CD14-positive monocyte (primary cell): ENCODE results near the gene LRRC55. TPM values are rescaled to one million over a fixed set of nuclear protein-coding genes. Genes with fewer than 3 reads are reported as not detected.
"Not testable (repeated sequence)": the region's sequence is repeated elsewhere in the genome, so short reads cannot be mapped to it uniquely, and the experiment has no call there.

ENCODE experiments used
- DNase-seq, 3 donors: peaks; one replicate each; pipeline ENCODE4 v3.0.0-alpha.2; 2011 to 2022
- H2AFZ ChIP-seq: 2 replicates; pipeline ENCODE4 v1.6.0; 2012; ENCODE audit warnings: mild to moderate bottlenecking, low read depth, low read length, inconsistent platforms; ENCODE audit not compliant: insufficient read depth, poor library complexity, severe bottlenecking
- H3K27ac ChIP-seq, 2 donors: 1 replicate in 1 of 2; 2 replicates in 1 of 2; pipeline ENCODE4 v1.5.1; 2012 to 2013; ENCODE audit warnings: low read length in 2 of 2, control low read depth in 1 of 2, inconsistent platforms in 1 of 2, low read depth in 1 of 2, mild to moderate bottlenecking in 1 of 2
- H3K27me3 ChIP-seq, 2 donors: one replicate each; pipeline versions ENCODE4 v1.6.0 to v1.6.1; 2011 to 2013; ENCODE audit warnings: low read length in 2 of 2; ENCODE audit not compliant: control insufficient read depth in 2 of 2, insufficient read depth in 2 of 2
- H3K36me3 ChIP-seq, 2 donors: replicated peaks in 1 of 2; 1 replicate in 1 of 2; 2 replicates in 1 of 2; pipeline versions ENCODE4 v1.5.1 to v1.6.1; 2012 to 2013; ENCODE audit warnings: low read length in 2 of 2, control low read depth in 1 of 2, inconsistent platforms in 1 of 2, mild to moderate bottlenecking in 1 of 2; ENCODE audit not compliant: insufficient read depth in 2 of 2, control insufficient read depth in 1 of 2
- H3K4me1 ChIP-seq, 2 donors: 1 replicate in 1 of 2; 2 replicates in 1 of 2; pipeline versions ENCODE4 v1.5.1 to v1.6.1; 2012 to 2013; ENCODE audit warnings: low read length in 2 of 2, control low read depth in 1 of 2, inconsistent platforms in 1 of 2, mild to moderate bottlenecking in 1 of 2, moderate library complexity in 1 of 2; ENCODE audit not compliant: insufficient read depth in 2 of 2, control insufficient read depth in 1 of 2
- H3K4me2 ChIP-seq: replicated peaks from 2 replicates; pipeline ENCODE3; 2012; ENCODE audit warnings: low read length, moderate library complexity, mild to moderate bottlenecking; ENCODE audit not compliant: poor library complexity, severe bottlenecking; ENCODE audit errors: extremely low read depth
- H3K4me3 ChIP-seq, 3 experiments: fragments of 200-600 bp in 1 of 3; sonication (generic) in 1 of 3; replicated peaks in 1 of 3; 1 replicate in 2 of 3; 2 replicates in 1 of 3; pipeline ENCODE4 v1.5.1; 2011 to 2013; ENCODE audit warnings: low read length in 3 of 3, mild to moderate bottlenecking in 3 of 3, control low read depth in 2 of 3, low read depth in 2 of 3, inconsistent platforms in 1 of 3, moderate library complexity in 1 of 3
- H3K79me2 ChIP-seq: 2 replicates; pipeline ENCODE4 v1.6.0; 2012; ENCODE audit warnings: mild to moderate bottlenecking, control low read depth, inconsistent platforms, low read length, moderate library complexity; ENCODE audit not compliant: insufficient read depth
- H3K9ac ChIP-seq: 2 replicates; pipeline ENCODE4 v1.6.0; 2017; ENCODE audit warnings: low read length, mild to moderate bottlenecking; ENCODE audit not compliant: insufficient read depth, poor library complexity, severe bottlenecking
- H3K9me3 ChIP-seq, 2 donors: replicated peaks in 1 of 2; 1 replicate in 1 of 2; 2 replicates in 1 of 2; pipeline versions ENCODE4 v1.5.1 to v1.6.1; 2012 to 2013; ENCODE audit warnings: low read length in 2 of 2, control low read depth in 1 of 2; ENCODE audit not compliant: control insufficient read depth in 1 of 2, insufficient read depth in 1 of 2
- H4K20me1 ChIP-seq: 2 replicates; pipeline ENCODE4 v1.6.0; 2012; ENCODE audit warnings: mild to moderate bottlenecking, low read length, control low read depth, moderate library complexity; ENCODE audit not compliant: insufficient read depth
- H3K27ac Mint-ChIP-seq, 7 donors: one replicate each; pipeline ENCODE4 v1.8.0; 2020; ENCODE audit warnings: mild to moderate bottlenecking in 7 of 7, mixed read lengths in 7 of 7, moderate library complexity in 6 of 7, inconsistent platforms in 2 of 7
- H3K27me3 Mint-ChIP-seq, 3 donors: one replicate each; pipeline ENCODE4 v1.8.0; 2021 to 2022; ENCODE audit warnings: low read depth in 3 of 3, mild to moderate bottlenecking in 3 of 3, mixed read lengths in 3 of 3, moderate library complexity in 3 of 3, inconsistent platforms in 1 of 3
- H3K36me3 Mint-ChIP-seq, 2 donors: one replicate each; pipeline ENCODE4 v1.8.0; 2020; ENCODE audit warnings: mixed read lengths in 2 of 2, inconsistent platforms in 1 of 2, mild to moderate bottlenecking in 1 of 2
- H3K4me1 Mint-ChIP-seq: one replicate; pipeline ENCODE4 v1.8.0; 2020; ENCODE audit warnings: mild to moderate bottlenecking, mixed read lengths
- H3K4me3 Mint-ChIP-seq, 2 donors: one replicate each; pipeline ENCODE4 v1.8.0; 2020; ENCODE audit warnings: mild to moderate bottlenecking in 2 of 2, mixed read lengths in 2 of 2, moderate library complexity in 1 of 2
- H3K9me3 Mint-ChIP-seq, 7 donors: one replicate each; pipeline ENCODE4 v1.8.0; 2020 to 2022; ENCODE audit warnings: mixed read lengths in 7 of 7, mild to moderate bottlenecking in 6 of 7, moderate library complexity in 6 of 7, inconsistent platforms in 2 of 7
- CTCF ChIP-seq: fragments of 200-600 bp; IDR thresholded peaks from one replicate; pipeline ENCODE4 v1.8.0; 2022; ENCODE audit warnings: antibody characterized with exemption, mild to moderate bottlenecking
- WGBS: methylation state at CpG from one replicate; pipeline ENCODE4 v1.1.5; 2013; ENCODE audit warnings: missing lambda C conversion rate; ENCODE audit not compliant: insufficient coverage; 5-methylcytosine and 5-hydroxymethylcytosine counted together
- intact Hi-C, 2 donors: fragments of 100-400 bp; cut with micrococcal nuclease; formaldehyde crosslinking; loops; one replicate each; pipeline versions ENCODE4 v1.15.0 to v1.15.1; 2023
- polyA plus RNA-seq, 3 donors: library from polyadenylated mRNA; depleted of rRNA in 1 of 3; unstranded in 2 of 3; stranded (reverse) in 1 of 3; fragments of 300-500 nt in 2 of 3; fragments of >200 nt in 1 of 3; fragmentation: Illumina TruSeq in 2 of 3; gene quantifications; 1 replicate in 2 of 3; 2 replicates in 1 of 3; pipeline ENCODE4 v1.2.3, GENCODE V29; 2012 to 2021

Gene LRRC55
- polyA plus RNA-seq, 3 donors: not detected

- H3K4me1 Mint-ChIP-seq: peaks cover 3% of the 10 kb centered on the region
Measured at GRCh38 chr11:57164317-57164716, 17.4 kb upstream of the LRRC55 start.

GRCh38 chr11:57167125-57167846 lies 14.5 kb upstream of the LRRC55 start:
- no peak overlapping the region for H3K4me3 Mint-ChIP-seq
- no peaks in the 10 kb centered on the region for H3K4me1 ChIP-seq
- H3K27ac ChIP-seq: no peak overlapping the region
- H3K9me3 Mint-ChIP-seq: peaks cover 0 to 6% (median 0%) of the 10 kb centered on the region in 7 donors
- no peak overlapping the region for H3K4me3 ChIP-seq
- H3K36me3 Mint-ChIP-seq: no peaks in the 10 kb centered on the region
- intact Hi-C loops: no loop called here
- no peak overlapping the region for H3K4me2 ChIP-seq
- H3K79me2 ChIP-seq: no peaks in the 10 kb centered on the region
- H3K27me3 ChIP-seq: peaks cover 0 to 2% of the 10 kb centered on the region in 2 donors
- no peak for TF ChIP-seq CTCF
- H3K9ac ChIP-seq: no peak overlapping the region
- DNase-seq: no peak
- WGBS: no CpG with 5 or more reads among the region's 2 CpGs
- H4K20me1 ChIP-seq: no peaks in the 10 kb centered on the region
- H3K36me3 ChIP-seq: no peaks in the 10 kb centered on the region
- no peak overlapping the region for H3K27ac Mint-ChIP-seq
- no peak overlapping the region for H2AFZ ChIP-seq
- peaks cover 0 to 2% of the 10 kb centered on the region in 2 donors for H3K9me3 ChIP-seq
- H3K4me1 Mint-ChIP-seq: peaks cover 3% of the 10 kb centered on the region
- H3K27me3 Mint-ChIP-seq: peaks cover 0 to 10% (median 7%) of the 10 kb centered on the region in 3 donors

More at GRCh38 chr11:57164317-57164716, 17.4 kb upstream of the LRRC55 start:
- no peak overlapping the region for H3K9ac ChIP-seq
- peaks cover 7 to 9% of the 10 kb centered on the region in 2 donors for H3K27me3 ChIP-seq
- Mint-ChIP-seq H3K27ac (no peak overlapping the region), H3K36me3 (no peaks in the 10 kb centered on the region), H3K9me3 (peaks cover 0 to 6% (median 0%) of the 10 kb centered on the region in 7 donors), H3K4me3 (no peak overlapping the region), H3K27me3 (peaks cover 9 to 16% (median 16%) of the 10 kb centered on the region in 3 donors)
- DNase-seq: no peak
- H3K27ac ChIP-seq: no peak overlapping the region
- H3K36me3 ChIP-seq: no peaks in the 10 kb centered on the region
- H3K9me3 ChIP-seq: no peaks in the 10 kb centered on the region
- intact Hi-C loops: no loop called here
- no peak overlapping the region for H3K4me3 ChIP-seq
- TF ChIP-seq CTCF: no peak
- no peak overlapping the region for H2AFZ ChIP-seq
- no peaks in the 10 kb centered on the region for H3K4me1 ChIP-seq
- no peaks in the 10 kb centered on the region for H3K79me2 ChIP-seq
- H3K4me2 ChIP-seq: no peak overlapping the region
- no peaks in the 10 kb centered on the region for H4K20me1 ChIP-seq
- WGBS: 100% methylated on average over 1 of the region's 1 CpG

GRCh38 chr11:57169732-57170313 lies 11.9 kb upstream of the LRRC55 start:
- H3K4me3 Mint-ChIP-seq, H3K9me3 Mint-ChIP-seq, H3K4me2 ChIP-seq, H3K27ac ChIP-seq, H3K4me3 ChIP-seq, H3K79me2 ChIP-seq, H4K20me1 ChIP-seq, H3K27me3 Mint-ChIP-seq, H3K9me3 ChIP-seq, H3K27me3 ChIP-seq, H3K4me1 ChIP-seq, intact Hi-C loops, DNase-seq, H3K4me1 Mint-ChIP-seq, H3K36me3 ChIP-seq, H3K9ac ChIP-seq, H2AFZ ChIP-seq, H3K36me3 Mint-ChIP-seq: not testable (repeated sequence)
- peak overlapping the region in 1 of 7 donors; percentile 65 for H3K27ac Mint-ChIP-seq
- 100% methylated on average over 1 of the region's 2 CpGs for WGBS
